ENCODE results near the gene SORCS1.

Gene SORCS1

DNA sequence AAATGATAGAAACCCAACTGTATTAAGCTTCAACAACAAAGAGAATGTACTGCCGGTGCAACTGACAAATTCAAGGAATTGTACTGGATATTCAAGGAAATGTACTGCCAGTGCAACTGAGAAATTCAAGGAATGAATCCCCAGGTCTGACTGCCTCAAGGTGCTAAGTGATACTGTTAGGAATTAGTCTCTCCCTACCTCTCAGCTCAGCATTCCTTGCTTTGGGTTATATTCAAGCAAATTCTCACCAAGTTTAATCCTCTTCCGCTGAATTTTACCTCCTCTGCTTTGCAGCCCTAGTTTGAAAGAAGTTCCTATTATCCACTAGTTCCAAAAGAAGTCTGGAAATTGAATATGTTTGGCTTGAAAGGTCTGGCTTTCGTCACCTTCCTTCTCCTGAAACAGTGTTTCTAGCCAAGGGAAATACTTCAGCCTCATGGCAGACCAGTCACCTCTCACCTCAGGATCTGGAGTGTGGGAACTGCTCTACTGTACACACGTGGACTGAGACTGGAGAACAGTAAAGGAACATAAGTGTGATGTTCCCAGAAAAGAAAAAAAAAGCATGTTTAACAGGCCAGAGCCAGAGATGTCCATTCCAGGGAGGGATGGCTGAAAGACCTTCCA is 60.4 kb downstream of the SORCS1 start:
- no peak for DNase-seq (ENCODE audit: low spot score)

DNA sequence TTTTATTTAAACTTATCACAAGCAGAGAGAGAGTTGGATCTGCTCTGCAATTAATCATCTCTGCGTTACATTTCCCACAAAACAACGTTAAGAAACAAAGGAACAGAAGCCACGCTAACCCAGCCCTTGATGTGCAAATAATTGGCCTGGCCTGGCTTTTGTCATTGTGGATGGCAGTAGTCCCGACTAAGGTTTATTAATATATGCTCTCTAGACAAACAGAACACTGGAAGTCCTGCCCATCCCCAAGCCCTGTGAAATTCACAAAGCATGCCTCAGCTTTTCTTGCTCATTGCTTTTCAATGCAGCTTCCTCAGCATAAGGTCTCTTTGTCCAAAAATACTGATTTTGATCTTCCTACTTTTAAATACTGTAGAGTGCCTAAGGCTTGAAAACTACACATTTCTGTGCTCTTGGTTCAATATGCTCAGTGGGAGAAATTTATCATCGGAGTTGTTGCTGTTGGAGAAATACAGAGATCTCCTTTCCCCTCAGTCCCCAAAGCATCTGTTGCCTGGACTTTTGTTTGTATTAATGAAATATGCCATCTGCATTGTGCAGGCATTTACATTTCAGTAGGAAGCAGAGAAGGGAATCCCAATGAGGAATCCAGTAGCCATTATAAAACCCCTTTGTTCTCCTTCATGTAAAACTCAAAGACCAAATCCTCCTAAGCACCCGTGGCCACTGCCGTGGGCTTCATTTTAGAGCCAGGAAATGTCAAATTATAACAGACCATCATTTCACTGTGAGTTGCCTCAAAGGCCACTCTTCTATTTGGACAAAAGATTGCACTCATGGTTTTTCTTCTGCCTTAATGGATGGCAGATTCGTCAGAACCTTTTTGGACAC is 61.1 kb downstream of the SORCS1 start:
- no peak for DNase-seq (ENCODE audit: low spot score)

DNA sequence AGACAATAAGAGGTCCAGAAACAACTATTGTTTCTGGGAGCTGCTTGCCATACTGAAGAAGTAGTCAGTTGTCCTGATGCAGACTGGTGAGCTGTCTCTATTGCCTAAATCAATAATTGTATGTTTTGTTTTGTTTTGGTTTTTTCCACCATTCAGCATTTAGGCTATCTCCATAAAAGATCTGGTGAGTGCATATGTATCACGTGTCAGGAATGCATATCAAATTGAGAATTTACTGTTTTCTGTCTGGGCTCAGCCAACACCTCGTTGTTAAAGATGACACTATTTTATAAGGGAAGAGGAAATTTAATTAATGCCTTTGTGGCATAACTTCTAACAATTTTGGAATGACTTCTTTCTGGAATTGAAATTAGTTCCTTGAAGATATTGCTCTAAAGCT is 66.2 kb downstream of the SORCS1 start:
- no peak for DNase-seq (ENCODE audit: low spot score)

DNA sequence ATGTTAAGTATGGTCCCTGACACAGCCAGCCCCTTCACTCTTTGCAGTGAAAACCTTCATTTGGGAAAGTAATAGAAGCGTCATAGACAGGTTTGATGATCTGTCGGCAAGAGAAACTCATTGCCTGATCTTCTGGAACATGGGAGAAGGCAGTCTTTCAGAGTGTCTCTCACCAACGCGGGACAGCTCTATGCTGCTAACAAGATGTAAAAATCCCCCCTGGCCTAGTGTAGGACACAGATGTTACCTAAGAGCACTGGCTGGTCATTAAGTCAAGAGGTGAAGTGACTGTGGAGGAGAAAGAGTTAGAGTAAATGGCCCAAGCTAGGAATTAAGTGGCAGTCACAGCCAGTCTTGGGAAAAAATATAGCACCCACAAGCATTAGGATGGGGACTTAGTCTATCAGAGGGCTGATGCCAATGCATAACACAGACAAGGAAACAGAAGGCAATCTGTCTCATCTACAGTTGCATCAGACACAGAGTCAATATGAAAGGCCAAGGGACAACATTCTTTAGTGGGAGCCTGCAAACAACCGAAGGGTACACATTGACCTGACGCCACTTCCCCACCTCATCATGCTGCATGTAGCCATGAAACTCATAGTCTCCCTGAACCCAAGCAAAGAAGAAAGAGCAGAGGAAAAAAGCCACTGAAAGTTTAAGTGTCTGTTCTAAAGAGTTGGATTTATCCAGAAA is 69.5 kb downstream of the SORCS1 start:
- DNase-seq (ENCODE audit: low spot score): no peak

DNA sequence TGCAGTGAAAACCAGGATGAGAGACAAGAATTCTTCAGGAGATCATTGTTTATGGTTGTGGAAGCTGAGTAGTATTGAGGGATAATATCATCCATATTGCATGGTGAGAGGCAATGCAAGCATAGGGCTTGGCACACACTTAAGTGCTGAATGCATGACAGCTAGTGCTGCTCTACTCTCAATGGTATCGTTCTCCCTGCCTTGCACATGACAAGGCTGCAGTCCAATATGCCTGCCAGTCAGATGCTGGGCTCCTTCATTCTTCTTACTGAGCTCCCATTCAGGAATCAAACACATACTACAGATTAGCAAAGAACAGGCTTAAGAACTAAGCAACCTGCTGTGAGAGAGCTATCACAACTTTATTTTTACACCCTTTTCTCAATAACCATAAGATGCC is 72.2 kb downstream of the SORCS1 start:
- no peak for DNase-seq (ENCODE audit: low spot score)

DNA sequence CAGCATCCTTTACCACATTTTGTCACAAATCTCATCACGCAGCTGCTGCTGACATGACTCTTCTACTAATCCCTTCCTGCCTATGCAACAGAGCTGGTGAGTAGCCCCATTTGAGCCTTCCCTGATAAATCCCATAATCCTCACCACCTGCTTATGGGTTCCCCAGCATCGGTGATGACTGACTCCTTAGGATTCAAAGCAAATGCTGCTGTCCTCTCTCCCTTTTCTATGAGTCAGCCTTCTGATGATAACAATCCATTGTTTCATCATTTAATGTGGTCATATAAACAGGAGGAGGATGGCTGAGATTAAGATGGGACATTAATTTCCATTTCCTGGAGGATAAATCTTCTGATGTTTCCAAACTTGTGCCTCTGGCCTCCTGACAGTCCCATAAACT is 73.4 kb downstream of the SORCS1 start:
- DNase-seq (ENCODE audit: low spot score): no peak

DNA sequence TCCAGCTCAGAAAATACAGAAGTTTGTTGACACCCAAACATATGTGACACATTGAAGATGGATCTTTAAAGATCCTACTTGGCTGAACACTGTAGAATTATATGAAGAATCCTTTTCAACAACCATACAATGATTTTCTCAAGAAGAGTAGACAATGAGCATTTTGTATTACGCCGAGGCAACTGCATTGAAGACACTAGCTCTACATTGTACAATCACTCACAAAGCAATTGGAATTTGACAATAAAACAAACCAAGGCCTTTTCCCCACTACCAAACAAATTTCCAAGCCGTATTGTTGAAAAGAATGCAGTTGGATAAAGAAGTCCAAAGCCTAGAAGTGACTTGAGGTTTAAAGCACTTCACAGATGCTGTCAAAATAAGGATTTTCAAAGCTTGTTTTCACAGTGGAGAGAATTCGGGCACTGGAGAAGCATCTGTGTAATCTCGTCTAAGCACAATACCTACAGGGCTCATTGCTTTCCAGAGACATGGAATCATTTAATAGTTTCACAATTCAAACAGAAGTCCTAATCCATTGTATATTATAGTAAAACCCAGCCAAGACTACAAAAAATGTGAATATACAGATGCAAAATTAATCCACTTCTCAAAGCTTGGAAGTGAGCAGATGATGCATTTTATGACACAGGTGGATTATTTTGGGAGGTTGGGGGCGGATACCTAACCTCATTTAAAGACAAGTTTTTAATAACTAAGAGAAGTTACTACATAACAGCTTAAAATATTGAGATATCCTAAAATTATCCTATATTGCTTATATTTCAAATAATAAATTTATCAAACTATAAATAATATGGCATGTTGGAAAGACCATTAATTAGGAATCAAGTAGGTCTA is 78.6 kb downstream of the SORCS1 start:
- no peak for DNase-seq (ENCODE audit: low spot score)

DNA sequence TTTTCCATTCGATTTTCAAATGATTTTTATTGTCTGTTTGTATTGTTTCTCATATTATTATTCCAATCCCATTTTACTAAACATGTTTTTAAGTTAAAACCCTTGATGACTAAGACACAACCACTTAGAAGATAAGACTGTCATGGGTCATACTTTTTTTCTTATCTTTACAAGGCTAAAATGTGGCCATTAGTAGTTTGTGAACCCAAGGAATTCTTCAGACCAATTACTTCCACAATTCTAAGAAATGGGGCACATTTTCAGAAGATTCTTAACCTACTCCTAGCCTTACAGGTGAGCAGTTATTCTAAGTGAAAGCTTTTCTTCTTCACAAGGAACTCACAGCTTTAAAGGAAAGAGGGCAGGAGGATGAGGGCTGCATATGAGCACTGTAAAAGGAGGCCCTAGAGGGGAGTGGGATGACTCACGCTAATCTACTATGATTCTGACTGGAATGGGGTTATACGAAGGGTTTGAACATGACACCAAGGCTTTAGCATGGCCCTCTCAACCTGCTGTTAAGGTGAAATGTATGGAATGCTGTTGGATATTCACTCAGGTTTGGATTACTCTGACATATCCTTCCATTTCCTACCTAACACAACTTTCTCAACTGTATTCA is 81.0 kb downstream of the SORCS1 start:
- DNase-seq (ENCODE audit: low spot score): no peak

DNA sequence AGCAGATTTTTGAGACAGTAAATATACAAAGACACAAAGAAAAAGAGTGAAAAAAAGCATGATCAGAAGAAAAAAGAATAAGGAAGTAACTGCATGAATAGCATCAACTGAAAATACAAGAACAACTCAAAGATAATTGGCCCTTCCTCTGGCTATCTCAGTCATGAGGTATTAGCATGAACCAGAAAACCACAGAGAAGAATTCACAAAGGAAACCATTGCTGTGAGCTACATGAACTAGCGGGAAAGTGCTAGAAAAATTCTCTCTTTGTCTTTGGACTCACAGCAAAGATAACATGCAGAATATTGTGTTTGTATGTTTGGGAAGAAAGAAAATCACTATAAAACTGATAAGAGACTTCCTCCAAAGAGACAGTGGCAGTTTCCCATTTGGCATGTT is 82.9 kb downstream of the SORCS1 start:
- DNase-seq (ENCODE audit: low spot score): no peak

DNA sequence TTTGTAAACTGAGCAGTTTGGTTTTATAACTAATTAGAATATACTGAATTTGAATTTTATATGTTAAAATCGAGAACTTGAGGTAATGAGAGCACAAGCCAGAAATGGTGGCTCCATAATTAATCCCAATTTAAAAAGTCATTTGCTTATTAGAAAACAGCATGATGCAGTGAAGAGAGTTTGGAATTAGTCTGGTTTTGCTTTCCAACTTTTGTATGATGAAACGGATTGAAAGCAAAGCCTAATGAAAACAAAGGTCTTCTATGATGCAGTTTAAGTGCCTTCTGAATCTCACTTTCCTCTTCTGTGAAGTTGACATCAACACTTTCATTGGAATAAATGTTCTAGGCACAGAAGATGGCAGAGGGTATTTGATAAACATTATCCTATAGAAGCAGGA is 89.4 kb downstream of the SORCS1 start:
- DNase-seq (ENCODE audit: low spot score): no peak

DNA sequence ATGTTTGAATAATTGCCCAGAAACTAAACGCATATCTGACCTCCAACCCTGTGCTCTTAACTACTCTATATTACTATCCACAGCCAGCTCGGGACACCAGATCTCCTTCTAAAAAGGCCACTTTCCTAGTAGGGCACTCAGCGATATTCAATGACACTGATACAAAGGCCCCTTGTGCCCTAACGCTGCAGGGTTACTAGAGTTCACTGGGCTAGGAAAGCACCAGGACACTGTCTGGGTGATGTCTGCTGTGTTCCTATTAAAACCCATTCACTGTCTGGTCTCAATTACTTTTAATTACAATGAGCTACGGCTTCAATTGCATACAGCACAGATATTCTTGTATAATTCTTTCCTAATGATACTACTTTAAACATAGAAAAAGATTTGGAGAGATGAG is 91.7 kb downstream of the SORCS1 start:
- no peak for DNase-seq (ENCODE audit: low spot score)

DNA sequence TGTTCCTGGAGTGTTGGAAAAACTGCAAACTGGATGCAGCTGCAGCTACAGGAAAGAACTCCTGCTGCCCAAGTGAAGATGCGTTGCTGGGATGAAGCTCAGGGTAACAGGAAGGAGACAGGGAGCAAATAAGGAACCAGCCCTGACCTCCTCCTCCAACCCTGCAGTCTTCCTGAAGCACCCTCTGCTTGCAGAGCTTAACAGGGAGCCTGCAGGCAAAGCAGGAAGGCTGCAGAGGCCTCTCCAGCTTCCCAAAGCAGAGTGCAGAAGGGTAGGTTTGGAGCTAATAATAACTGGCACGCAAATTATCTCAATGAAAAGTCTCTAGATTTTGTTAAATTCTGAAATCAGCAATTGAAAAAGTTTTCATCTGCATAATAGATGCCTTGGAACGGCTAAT is 92.5 kb downstream of the SORCS1 start:
- DNase-seq (ENCODE audit: low spot score): no peak

DNA sequence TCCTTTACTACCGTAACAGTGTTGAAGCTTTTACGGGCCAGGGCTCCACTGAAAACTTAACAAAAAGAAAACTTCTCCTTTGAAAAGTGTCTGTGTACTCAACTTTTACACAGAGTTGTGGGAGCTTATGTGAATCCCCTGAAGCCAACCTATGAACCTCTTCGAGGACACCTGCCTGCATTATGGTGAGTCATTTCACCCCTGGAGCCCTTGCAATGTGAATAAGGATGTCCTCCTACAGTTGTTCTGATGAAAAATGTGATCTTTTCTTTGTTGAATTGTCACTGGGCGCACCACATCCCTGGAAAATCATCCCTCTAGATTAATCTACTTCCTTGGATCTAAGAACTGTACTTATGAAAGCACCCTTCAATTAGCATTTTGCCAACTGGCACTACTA is 93.2 kb downstream of the SORCS1 start:
- DNase-seq (ENCODE audit: low spot score): no peak

DNA sequence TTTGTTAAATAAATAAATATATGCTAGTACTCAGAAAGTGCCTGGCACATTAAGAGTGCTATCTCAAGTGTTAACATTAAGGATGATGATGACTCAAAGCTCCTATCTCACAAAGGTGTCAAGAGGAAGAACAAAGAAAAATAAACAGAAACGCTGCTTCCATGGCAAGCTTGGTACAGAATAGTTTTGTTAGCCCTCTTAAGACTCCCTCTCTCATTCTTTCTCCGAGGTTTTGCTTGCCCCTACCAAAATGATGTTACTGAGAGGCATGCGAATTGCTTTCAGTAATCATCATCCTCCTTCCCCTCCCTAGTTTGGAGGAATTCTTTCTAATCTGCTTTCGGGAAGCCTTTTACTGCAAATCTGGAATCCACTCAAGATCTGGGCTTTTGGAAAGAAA is 96.7 kb downstream of the SORCS1 start:
- no peak for DNase-seq (ENCODE audit: low spot score)

DNA sequence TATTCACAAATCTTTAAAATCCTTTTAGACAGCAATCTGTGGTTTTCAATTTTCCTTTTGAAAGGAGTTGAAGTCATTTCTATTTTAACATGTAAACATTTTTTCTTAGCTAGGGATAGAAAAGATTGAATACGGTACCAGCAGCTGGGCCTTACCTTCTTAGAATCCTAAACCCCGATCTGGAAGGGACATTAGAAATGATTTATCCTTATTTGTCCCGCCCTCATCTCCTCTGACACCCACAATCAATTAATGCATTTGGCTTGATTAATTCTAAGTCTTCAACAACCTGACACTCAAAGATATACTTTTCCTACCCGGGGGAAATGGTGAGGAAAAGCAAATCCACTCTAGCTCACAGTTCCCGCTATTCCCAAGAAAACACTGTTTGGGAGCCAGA is 100.4 kb downstream of the SORCS1 start:
- DNase-seq (ENCODE audit: low spot score): no peak

DNA sequence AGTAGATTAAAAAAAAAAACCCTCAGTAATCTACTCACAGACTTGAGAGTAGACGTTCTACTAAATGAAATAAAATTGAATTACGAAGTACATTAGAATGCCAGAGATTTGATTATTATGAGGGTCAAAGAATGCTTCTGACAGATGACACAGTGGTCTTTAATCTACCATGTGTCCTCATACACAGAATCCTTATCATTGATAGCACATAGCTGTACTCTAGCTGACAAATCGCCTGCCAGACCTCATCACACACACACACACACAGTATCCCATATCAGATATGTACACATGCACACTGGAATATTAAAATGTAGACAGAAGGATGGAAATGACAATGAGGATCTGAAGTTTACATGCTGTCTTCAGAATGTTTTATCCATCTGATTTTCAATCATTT is 104.6 kb downstream of the SORCS1 start:
- no peak for DNase-seq (ENCODE audit: low spot score)

DNA sequence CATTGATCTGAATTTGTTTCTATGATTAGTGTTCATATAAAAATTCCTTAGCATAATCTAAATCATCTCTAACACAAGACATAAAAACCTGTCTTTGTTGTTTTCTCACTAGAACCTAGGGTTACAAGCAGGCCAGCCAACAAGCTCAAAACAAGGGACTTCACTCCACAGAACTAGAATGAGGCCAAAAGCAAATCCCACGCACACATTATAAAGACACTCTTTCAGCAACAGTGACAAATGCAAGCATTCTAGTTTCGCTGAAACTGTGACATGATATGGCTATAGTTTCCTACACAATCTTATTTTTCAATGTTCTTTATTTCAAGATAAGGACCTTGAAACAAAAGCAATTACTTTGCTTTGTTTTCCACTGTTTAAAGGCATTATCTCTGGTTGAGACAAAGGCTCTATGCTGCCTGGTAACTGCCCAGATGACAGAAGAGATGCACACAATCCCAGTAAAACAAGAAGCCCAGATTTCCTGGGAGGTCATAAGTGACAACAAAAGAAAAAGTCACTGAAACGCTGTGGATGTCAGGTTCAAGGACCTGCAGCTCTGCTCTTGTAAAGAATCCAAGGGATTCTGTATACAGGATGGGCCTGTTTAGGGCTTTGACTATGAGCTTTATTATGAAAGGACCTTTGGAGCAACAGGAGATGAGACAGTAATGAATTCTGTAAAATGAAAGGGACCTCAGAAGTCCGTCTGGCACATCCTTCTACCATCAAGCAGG is 105.3 kb downstream of the SORCS1 start:
- DNase-seq (ENCODE audit: low spot score): no peak

DNA sequence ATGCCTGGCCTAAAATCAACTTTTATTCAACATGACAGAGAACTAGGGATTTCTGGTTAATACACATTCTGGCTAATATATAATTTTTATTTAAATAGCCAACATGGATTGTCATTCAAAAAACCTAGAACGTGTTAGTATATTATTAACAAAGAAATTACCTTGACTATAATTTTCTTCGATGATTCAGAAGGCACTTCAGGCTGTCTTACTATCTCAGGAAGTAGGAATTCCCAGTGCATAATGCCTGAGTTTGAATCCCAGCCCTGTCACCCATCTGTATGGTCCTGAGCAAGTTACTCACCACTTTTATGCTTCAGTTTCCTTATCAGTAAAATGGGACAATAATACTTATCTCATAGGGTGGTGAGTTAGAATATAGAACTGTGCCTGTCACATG is 106.2 kb downstream of the SORCS1 start:
- DNase-seq (ENCODE audit: low spot score): no peak

DNA sequence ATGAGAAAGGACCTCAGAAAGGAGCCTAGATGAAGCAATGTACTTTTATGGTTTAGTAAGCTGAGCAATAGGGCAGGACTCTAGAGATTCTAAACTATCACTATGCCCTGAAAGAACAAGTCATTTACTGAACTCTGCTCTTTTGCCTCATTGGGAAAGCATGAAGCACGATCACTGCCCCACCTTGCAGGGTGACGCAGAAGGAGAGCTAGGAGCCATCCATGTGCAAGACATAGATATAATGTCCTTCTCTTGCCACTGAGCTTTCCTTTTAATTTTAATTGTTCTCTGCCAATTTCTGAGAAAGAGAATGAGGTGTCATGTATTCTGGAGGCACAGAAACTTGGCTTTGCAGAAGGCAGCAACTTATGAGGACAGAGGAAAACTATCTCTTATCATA is 108.3 kb downstream of the SORCS1 start:
- DNase-seq (ENCODE audit: low spot score): no peak

DNA sequence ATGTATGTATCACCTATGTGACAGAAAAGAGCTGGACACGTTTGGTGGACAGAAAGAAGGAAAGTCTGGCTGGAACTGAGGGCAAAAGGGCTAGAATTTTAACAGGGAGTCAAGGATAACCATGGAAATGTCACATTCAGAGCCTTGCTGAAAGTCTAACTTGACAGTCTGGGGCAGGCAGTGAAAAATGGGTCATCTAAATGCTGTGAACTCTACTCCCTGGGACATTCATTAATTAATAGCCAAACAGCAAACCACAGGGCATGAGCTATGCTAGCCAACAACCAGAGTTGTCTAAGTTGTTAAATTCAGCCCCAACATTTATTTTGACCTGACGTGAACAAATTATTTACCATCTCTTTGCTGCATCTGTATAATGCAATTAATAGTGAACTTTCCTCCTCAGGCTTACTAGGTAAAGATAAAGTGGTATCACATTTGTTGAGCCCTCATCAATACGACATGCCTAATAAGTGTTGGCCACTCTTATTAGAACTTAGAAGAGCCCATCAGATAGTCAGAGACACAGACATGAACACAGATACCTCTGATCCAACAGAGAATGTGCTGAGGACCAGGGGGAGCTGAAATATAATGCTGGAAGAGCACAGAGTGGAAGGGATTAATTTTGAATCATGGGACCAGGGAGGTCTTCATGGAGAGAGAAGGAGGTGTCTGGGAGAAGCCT is 109.9 kb downstream of the SORCS1 start:
- DNase-seq (ENCODE audit: low spot score): no peak

DNA sequence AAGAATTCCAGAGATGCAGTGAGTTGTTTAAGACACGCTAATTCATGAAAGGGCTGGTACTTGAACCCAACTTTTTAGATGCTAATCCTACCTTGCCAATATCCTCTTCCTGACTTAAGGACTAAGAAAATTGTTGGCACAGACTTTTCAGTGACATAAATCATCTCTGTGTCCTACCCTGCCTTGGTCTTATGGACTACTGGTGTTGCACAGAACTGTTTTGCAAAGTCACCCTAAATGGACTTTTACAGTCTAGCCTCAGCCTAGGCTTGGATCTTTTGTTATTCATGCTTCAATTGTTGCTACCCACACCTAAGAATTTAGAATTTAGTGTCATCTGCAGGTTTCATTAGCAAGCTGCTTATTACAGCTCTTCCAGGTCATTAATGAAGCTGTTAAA is 112.7 kb downstream of the SORCS1 start:
- DNase-seq (ENCODE audit: low spot score): no peak
